NCI-H146 treated with DMSO at 0.1 percent for 48 hours (cell line): ENCODE data around the gene PLEKHG4.

Source experiments
- DNase-seq: peaks from one replicate; lab custom pipeline; 2025; ENCODE audit not compliant: unreplicated experiment; lab: John Stamatoyannopoulos, UW

The PLEKHG4 gene

GRCh38 chr16:67326115-67326471 lies 46.8 kb downstream of the PLEKHG4 start:
- DNase-seq, result no peak

GRCh38 chr16:67326472-67327309 lies 47.4 kb downstream of the PLEKHG4 start, which contains the start of the genes KCTD19 and LRRC36:
Gene KCTD19 (minus strand): TSS chr16:67326741. CDS start chr16:67326707, 34 bp downstream.
Gene LRRC36 (plus strand): TSS chr16:67326815. CDS start chr16:67326863, 48 bp downstream.
- peak; percentile 67 for DNase-seq

- DNase-seq, result no peak
Observed at GRCh38 chr16:67327743-67328142, 48.4 kb downstream of the PLEKHG4 start.

GRCh38 chr16:67329901-67330300 lies 50.6 kb downstream of the PLEKHG4 start:
- DNase-seq, result no peak

- DNase-seq, result no peak
Observed at GRCh38 chr16:67333315-67333714, 54.0 kb downstream of the PLEKHG4 start.

- DNase-seq, result no peak
Observed at GRCh38 chr16:67336116-67336515, 56.8 kb downstream of the PLEKHG4 start.

GRCh38 chr16:67336648-67337047 lies 57.3 kb downstream of the PLEKHG4 start:
- DNase-seq, result no peak
